ENCODE measurements around the gene ASGR2.
"Not testable (repeated sequence)": the region's sequence is repeated elsewhere in the genome, so short reads cannot be mapped to it uniquely, and the experiment has no call there.

The ASGR2 gene

GRCh38 chr17:7114241-7114874, at the start of gene ASGR2:
Gene ASGR2 (minus strand): TSS chr17:7114822. CDS start chr17:7114240, 582 bp downstream.
- DNase-seq = no peak

GRCh38 chr17:7159571-7159970, 44.9 kb upstream of the ASGR2 start:
- DNase-seq = not testable (repeated sequence)

GRCh38 chr17:7158424-7158823, 43.8 kb upstream of the ASGR2 start:
- DNase-seq = not testable (repeated sequence)

- DNase-seq = no peak
Measured at GRCh38 chr17:7156342-7156940, 41.8 kb upstream of the ASGR2 start.

- DNase-seq = peak; percentile 6
Measured at GRCh38 chr17:7147772-7148171, 33.1 kb upstream of the ASGR2 start.

- DNase-seq = no peak
Measured at GRCh38 chr17:7146115-7146514, 31.5 kb upstream of the ASGR2 start.

GRCh38 chr17:7144213-7144612, 29.6 kb upstream of the ASGR2 start:
- no peak for DNase-seq

GRCh38 chr17:7141824-7142223, 27.2 kb upstream of the ASGR2 start:
- no peak for DNase-seq

- no peak for DNase-seq
Measured at GRCh38 chr17:7139400-7139799, 24.8 kb upstream of the ASGR2 start.

- no peak for DNase-seq
Measured at GRCh38 chr17:7138800-7139381, 24.3 kb upstream of the ASGR2 start.

GRCh38 chr17:7137171-7137943, 22.7 kb upstream of the ASGR2 start:
- no peak for DNase-seq

- peak; percentile 79 for DNase-seq
Measured at GRCh38 chr17:7136266-7136877, 21.8 kb upstream of the ASGR2 start.

- no peak for DNase-seq
Measured at GRCh38 chr17:7133916-7134315, 19.3 kb upstream of the ASGR2 start.

GRCh38 chr17:7133424-7133823, 18.8 kb upstream of the ASGR2 start:
- peak; percentile 55 for DNase-seq

GRCh38 chr17:7132511-7133094, 18.0 kb upstream of the ASGR2 start:
- peak; percentile 83 for DNase-seq

- no peak for DNase-seq
Measured at GRCh38 chr17:7131423-7131791, 16.8 kb upstream of the ASGR2 start.

- no peak for DNase-seq
Measured at GRCh38 chr17:7130621-7131422, 16.2 kb upstream of the ASGR2 start.

- DNase-seq = no peak
Measured at GRCh38 chr17:7129311-7129710, 14.7 kb upstream of the ASGR2 start.

- DNase-seq = no peak
Measured at GRCh38 chr17:7128160-7128559, 13.5 kb upstream of the ASGR2 start.

- not testable (repeated sequence) for DNase-seq
Measured at GRCh38 chr17:7127501-7127900, 12.9 kb upstream of the ASGR2 start.

GRCh38 chr17:7126386-7126785, 11.8 kb upstream of the ASGR2 start:
- DNase-seq = not testable (repeated sequence)

GRCh38 chr17:7124923-7125322, 10.3 kb upstream of the ASGR2 start:
- no peak for DNase-seq

Data from CD4-positive, alpha-beta T cell treated with Interleukin-21 for 1 hour (primary cell).